Adipose tissue (tissue), 3 donors: ENCODE data around the gene WDR89. TPM values are rescaled to one million over a fixed set of nuclear protein-coding genes. Genes with fewer than 3 reads are reported as not detected.
"Not testable (repeated sequence)": the region's sequence is repeated elsewhere in the genome, so short reads cannot be mapped to it uniquely, and the experiment has no call there.

Experiments used
- H3K27ac ChIP-seq: one replicate; pipeline ENCODE4 v1.5.1; 2013; ENCODE audit warnings: low read depth, low read length
- WGBS, 3 donors: extraction: QIAGEN DNeasy Blood & Tissue Kit; methylation state at CpG; one replicate each; pipeline ENCODE4 v1.1.7; 2013; 5-methylcytosine and 5-hydroxymethylcytosine counted together
- polyA plus RNA-seq, 3 donors: library from polyadenylated mRNA; stranded (reverse); fragments of 200-250 nt; gene quantifications; one replicate each; pipeline ENCODE4 v1.2.3, GENCODE V29; 2013
- donor health status: healthy with polysubstance abuse.
- donor health status: Bipolar disorder and iron deficiency.
- donor health status: healthy.

Gene WDR89
- polyA plus RNA-seq, 3 donors = 3.5 to 4.6 (median 4.5) TPM

GRCh38 chr14:63659726-63660125 lies 18.1 kb upstream of the WDR89 start:
- no peak overlapping the region for H3K27ac ChIP-seq
- 51 to 91% (median 82%) methylated on average over 4 of the region's 4 CpGs for WGBS, 3 donors

GRCh38 chr14:63656194-63656593 lies 14.5 kb upstream of the WDR89 start:
- no peak overlapping the region for H3K27ac ChIP-seq
- 83 to 91% (median 91%) methylated on average over 4 of the region's 4 CpGs for WGBS, 3 donors

DNA sequence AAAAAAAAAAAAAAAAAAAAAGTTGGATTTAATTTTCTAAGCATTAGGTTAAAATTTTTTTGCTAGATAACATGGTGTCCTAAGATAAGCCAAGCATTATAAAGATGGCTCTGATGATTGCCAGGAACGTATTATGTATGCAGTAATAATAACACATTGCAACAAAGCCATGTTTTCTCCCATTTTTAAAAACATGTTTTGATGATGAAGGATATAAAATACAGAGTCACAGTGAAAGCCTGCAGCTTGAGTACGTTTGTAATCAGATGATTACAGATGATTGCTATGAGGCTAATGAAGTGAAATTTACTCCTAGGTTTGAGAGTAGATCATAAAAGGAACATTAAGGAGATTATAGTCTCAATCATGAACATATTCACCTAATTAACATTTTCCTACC lies 13.3 kb upstream of the WDR89 start:
- WGBS, 3 donors = 80 to 85% (median 81%) methylated on average over 2 of the region's 2 CpGs
- H3K27ac ChIP-seq = no peak overlapping the region

- H3K27ac ChIP-seq = no peak overlapping the region
- WGBS, 3 donors = 94 to 98% (median 96%) methylated on average over 2 of the region's 2 CpGs
These were observed 12.7 kb upstream of the WDR89 start for GRCh38 chr14:63654346-63654745.

GRCh38 chr14:63652406-63652805 lies 10.7 kb upstream of the WDR89 start:
- WGBS, 3 donors = 93 to 97% (median 96%) methylated on average over 3 of the region's 3 CpGs
- H3K27ac ChIP-seq = no peak overlapping the region

DNA sequence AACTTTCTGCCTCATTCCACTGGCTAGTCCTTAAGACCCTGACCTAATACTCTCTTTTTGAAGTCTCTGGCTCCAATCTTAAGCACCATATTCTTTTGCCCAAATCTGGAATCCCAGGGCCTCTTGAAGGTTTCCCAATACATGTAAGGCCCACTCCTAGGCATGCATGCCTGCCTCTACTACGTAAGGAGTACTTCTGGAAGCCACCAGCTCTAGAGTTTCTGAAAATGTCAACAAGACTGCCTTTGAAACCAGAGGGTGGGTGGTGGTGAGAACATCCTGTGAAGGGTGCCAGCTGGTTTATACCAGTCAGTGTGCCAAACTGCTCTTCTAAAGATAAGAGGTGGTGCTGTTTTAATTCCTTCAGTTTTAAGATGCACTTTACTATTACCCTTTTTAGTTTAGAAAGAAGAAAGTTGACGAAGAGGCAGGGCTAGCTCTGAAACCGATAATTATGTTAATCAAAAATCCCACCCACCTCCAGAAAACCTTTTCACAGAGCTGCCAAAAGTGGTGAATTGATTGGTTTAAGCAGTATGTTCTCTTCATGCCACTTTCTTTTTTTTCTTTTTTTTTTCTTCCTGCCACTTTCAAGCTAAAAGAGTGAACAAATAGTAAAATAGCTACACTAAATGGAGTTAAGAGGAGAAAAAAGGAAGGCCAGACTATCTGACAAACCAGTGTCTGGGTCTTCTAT lies 8.7 kb upstream of the WDR89 start:
- 53 to 91% (median 87%) methylated on average over 3 of the region's 3 CpGs for WGBS, 3 donors
- H3K27ac ChIP-seq = no peak overlapping the region

- 77 to 87% (median 87%) methylated on average over 6 of the region's 6 CpGs for WGBS, 3 donors
- no peak overlapping the region for H3K27ac ChIP-seq
These were observed 6.2 kb upstream of the WDR89 start for GRCh38 chr14:63647696-63648410.

DNA sequence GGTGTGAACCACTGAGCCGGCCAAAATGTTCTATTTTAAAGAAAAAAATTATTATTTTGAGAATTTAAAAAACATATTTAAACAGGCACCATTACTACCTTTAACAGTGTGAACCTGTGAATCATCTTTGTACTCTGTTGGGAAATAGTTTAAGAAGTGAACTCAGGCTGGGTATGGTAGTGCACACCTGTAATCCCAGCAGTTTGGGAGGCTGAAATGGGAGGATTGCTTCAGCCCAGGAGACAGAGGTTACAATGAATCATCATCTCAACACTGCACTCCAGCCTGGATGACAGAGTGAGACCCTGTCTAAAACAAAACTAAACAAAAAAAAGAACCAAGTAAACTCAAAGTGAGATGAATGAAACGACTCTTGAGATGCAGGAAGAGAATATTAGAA lies 3.1 kb upstream of the WDR89 start:
- 83 to 97% (median 87%) methylated on average over 2 of the region's 2 CpGs for WGBS, 3 donors
- H3K27ac ChIP-seq = no peak overlapping the region

GRCh38 chr14:63642656-63643382 lies 1.1 kb upstream of the WDR89 start:
- 65 to 72% (median 68%) methylated on average over 8 of the region's 8 CpGs for WGBS, 3 donors
- H3K27ac ChIP-seq = no peak overlapping the region

- WGBS, 3 donors = 0% methylated on average over 12 of the region's 12 CpGs
- peak overlapping the region; percentile 9 for H3K27ac ChIP-seq
These were observed 549 bp upstream of the WDR89 start for GRCh38 chr14:63642229-63642611.

- H3K27ac ChIP-seq = no peak overlapping the region
- WGBS, 3 donors = 88 to 98% (median 96%) methylated on average over 1 of the region's 1 CpG
These were observed 3.2 kb downstream of the WDR89 start for GRCh38 chr14:63638493-63638892.

DNA sequence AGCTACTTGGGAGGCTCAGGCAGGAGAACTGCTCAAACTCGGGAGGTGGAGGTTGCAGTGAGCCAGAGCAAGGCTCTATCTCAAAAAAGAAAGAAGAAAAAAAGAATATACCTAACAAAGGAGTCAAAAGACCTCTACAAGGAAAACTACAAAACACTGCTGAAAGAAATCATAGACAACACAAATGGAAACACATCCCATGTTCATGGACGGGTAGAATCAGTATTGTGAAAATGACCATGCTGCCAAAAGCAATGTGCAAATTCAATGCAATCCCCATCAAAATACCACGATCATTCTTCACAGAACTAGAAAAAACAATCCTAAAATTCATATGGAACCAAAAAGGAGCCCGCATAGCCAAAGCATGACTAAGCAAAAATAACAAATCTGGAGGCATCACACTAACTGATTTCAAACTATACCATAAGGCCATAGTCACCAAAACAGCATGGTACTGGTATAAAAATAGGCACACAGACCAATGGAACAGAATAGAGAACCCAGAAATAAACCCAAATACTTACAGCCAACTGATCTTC lies 5.5 kb downstream of the WDR89 start:
- 91 to 98% (median 97%) methylated on average over 4 of the region's 4 CpGs for WGBS, 3 donors
- H3K27ac ChIP-seq = not testable (repeated sequence)

- WGBS, 3 donors = 79 to 83% (median 80%) methylated on average over 7 of the region's 7 CpGs
- no peak overlapping the region for H3K27ac ChIP-seq
These were observed 7.9 kb downstream of the WDR89 start for GRCh38 chr14:63633801-63634200.

DNA sequence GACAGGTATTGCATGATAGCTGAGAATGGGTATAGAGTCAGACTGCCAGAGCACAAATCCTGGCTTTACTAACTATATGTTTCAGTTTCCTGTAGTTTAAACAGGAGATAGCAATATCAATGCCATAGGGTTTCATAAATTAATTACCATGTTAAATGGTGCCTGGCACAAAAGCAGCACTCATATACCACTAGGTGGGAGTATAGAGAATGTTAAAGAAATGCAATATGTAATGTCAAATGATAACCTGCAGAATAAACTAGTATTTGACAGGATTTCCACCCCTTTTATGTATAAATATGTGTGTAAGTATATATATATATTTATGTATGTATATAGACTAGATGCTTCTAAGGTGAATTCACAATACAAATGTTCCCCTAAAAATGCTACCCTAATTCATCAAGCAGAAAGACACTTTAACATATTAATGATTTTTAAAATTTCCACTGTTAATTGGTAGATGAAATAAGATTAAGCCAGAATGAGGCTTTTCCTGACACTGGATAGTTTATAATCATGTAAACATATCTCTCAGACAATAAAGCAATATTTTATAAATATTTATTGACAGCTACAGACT lies 8.6 kb downstream of the WDR89 start:
- no peak overlapping the region for H3K27ac ChIP-seq

DNA sequence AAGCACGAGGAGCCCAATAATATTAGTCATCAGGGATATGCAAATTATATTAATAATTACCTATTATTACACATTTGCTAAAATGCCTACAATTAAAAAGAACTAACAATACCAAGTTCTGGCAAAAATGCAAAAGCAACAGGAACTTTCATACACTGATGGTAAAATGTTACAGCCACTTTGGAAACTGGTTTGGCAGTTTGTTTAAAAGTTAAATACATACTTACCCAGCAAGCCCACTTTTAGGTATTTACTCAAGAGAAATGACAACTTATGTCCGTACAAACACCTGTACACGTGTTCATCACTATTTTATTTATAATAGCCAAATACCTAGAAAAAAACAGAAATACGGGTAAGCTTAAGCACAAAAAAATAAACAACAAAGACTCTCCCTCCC lies 17.0 kb downstream of the WDR89 start:
- 54 to 86% (median 84%) methylated on average over 4 of the region's 4 CpGs for WGBS, 3 donors
- no peak overlapping the region for H3K27ac ChIP-seq

DNA sequence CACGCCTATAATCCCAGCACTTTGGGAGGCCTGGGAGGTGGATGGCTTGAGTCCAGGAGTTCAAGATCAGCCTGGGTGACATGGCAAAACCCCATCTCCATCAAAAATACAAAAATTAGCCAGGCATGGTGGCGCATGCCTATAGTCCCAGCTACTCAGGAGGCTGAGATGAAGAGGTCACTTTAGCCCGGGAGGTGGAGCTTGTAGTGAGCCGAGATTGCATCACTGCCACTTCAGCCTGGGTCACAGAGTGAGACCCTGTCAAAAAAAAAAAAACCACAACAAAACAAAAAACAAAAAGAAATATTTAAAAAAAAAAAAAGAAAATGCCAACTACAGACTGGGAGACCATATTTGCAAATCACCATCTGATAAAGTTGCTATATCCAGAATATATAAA lies 17.5 kb downstream of the WDR89 start:
- no peak overlapping the region for H3K27ac ChIP-seq
- WGBS, 3 donors = 96 to 98% (median 97%) methylated on average over 4 of the region's 4 CpGs

GRCh38 chr14:63621975-63622374 lies 19.7 kb downstream of the WDR89 start:
- 80 to 86% (median 85%) methylated on average over 7 of the region's 7 CpGs for WGBS, 3 donors

DNA sequence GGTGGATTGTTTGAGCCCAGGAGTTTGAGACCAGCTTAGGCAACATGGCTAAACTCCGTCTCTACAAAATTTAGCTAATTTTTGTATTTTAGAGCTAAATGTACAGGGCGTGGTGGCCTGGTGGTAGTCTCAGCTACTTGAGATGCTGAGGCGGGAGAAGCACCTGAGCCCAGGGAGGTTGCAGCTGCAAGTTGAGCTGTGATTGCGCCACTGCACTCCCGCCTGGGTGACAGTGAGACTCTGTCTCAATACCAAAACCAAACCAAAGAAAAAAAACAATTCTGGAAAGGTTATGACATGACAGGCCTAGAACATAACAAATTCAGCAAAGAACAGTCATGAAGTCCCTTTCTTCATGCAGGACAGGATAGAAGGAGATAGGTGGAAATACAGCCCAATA lies 25.7 kb downstream of the WDR89 start:
- WGBS, 3 donors = 68 to 93% (median 88%) methylated on average over 5 of the region's 5 CpGs

More at GRCh38 chr14:63621975-63622374, 19.7 kb downstream of the WDR89 start:
- H3K27ac ChIP-seq = not testable (repeated sequence)

More for the DNA sequence above, 25.7 kb downstream of the WDR89 start:
- H3K27ac ChIP-seq = no peak overlapping the region
